Caco-2 (cell line): ENCODE measurements around the gene KRT78. TPM values are rescaled to one million over a fixed set of nuclear protein-coding genes. Genes with fewer than 3 reads are reported as not detected.

ENCODE experiments used
- BruUV-seq: library from RNA; stranded (reverse); fragments of 400-500 nt; replicated peaks from 2 replicates; lab custom pipeline; 2021; lab: Mats Ljungman, UMichigan
- CTCF ChIA-PET: fragments of 300-600 bp; sonication (Branson Sonifier 250); formaldehyde crosslinking; loops from one replicate; lab custom pipeline; 2022; ENCODE audit warnings: antibody characterized with exemption; lab: Charles Lee
- POLR2A ChIA-PET: fragments of 300-600 bp; sonication (Branson Sonifier 250); formaldehyde crosslinking; loops from one replicate; lab custom pipeline; 2022; ENCODE audit warnings: antibody characterized with exemption; lab: Charles Lee
- DNase-seq, 2 experiments: peaks; one replicate each; pipeline versions ENCODE4 v3.0.0 to v3.0.0-alpha.2; 2020 to 2022
- H3K27me3 ChIP-seq: replicated peaks from 2 replicates; pipeline ENCODE4 v1.6.0; 2011; ENCODE audit warnings: low read length; ENCODE audit not compliant: control insufficient read depth, insufficient read depth
- H3K36me3 ChIP-seq: 2 replicates; pipeline ENCODE4 v1.5.1; 2011; ENCODE audit warnings: low read length; ENCODE audit not compliant: control insufficient read depth, insufficient read depth
- H3K4me1 ChIP-seq: fragments of 250-450 bp; sonication (Bioruptor Pico); 2 replicates; pipeline ENCODE4 v1.5.1; 2020; ENCODE audit warnings: mild to moderate bottlenecking
- H3K4me3 ChIP-seq: 2 replicates; pipeline ENCODE4 v1.5.1; 2011; ENCODE audit warnings: low read depth, mild to moderate bottlenecking, control low read depth, low read length
- H3K9me3 ChIP-seq: fragments of 250-450 bp; sonication (Bioruptor Pico); 2 replicates; pipeline ENCODE4 v1.5.1; 2020; ENCODE audit warnings: mild to moderate bottlenecking, moderate library complexity
- H3K27ac Mint-ChIP-seq: one replicate; pipeline ENCODE4 v1.8.0; 2022; ENCODE audit warnings: mixed read lengths; ENCODE audit not compliant: unreplicated experiment
- H3K27me3 Mint-ChIP-seq: one replicate; pipeline ENCODE4 v1.8.0; 2022; ENCODE audit warnings: mixed read lengths; ENCODE audit not compliant: insufficient read depth, unreplicated experiment
- H3K36me3 Mint-ChIP-seq: one replicate; pipeline ENCODE4 v1.8.0; 2022; ENCODE audit warnings: mild to moderate bottlenecking, mixed read lengths; ENCODE audit not compliant: insufficient read depth, unreplicated experiment
- H3K4me1 Mint-ChIP-seq: one replicate; pipeline ENCODE4 v1.8.0; 2022; ENCODE audit warnings: low read depth, mixed read lengths; ENCODE audit not compliant: unreplicated experiment
- H3K4me3 Mint-ChIP-seq: one replicate; pipeline ENCODE4 v1.8.0; 2022; ENCODE audit warnings: mild to moderate bottlenecking, moderate library complexity, mixed read lengths; ENCODE audit not compliant: unreplicated experiment
- H3K9me3 Mint-ChIP-seq: one replicate; pipeline ENCODE4 v1.8.0; 2022; ENCODE audit warnings: mixed read lengths; ENCODE audit not compliant: unreplicated experiment
- intact Hi-C: fragments of 100-400 bp; cut with micrococcal nuclease; formaldehyde crosslinking; loops from one replicate; pipeline ENCODE4 v1.10.0; 2022; ENCODE audit not compliant: unreplicated experiment
- total RNA-seq: library from RNA; stranded (reverse); gene quantifications from 2 replicates; pipeline ENCODE4 v1.2.3, GENCODE V29; 2022
- TF ChIP-seq, protein P1 (sequence below), 2 experiments: fragments of 200-600 bp in 1 of 2; IDR thresholded peaks; 1 replicate in 1 of 2; 2 replicates in 1 of 2; pipeline versions ENCODE4 v1.5.1 to v1.8.0; 2011 to 2022; ENCODE audit warnings: antibody characterized with exemption in 1 of 2, control low read depth in 1 of 2, inconsistent platforms in 1 of 2, low read depth in 1 of 2, low read length in 1 of 2, mild to moderate bottlenecking in 1 of 2, moderate library complexity in 1 of 2; ENCODE audit not compliant: insufficient read depth in 1 of 2, severe bottlenecking in 1 of 2, unreplicated experiment in 1 of 2

The KRT78 gene
- total RNA-seq, 1 experiment from 2014 or later: not detected

DNA sequence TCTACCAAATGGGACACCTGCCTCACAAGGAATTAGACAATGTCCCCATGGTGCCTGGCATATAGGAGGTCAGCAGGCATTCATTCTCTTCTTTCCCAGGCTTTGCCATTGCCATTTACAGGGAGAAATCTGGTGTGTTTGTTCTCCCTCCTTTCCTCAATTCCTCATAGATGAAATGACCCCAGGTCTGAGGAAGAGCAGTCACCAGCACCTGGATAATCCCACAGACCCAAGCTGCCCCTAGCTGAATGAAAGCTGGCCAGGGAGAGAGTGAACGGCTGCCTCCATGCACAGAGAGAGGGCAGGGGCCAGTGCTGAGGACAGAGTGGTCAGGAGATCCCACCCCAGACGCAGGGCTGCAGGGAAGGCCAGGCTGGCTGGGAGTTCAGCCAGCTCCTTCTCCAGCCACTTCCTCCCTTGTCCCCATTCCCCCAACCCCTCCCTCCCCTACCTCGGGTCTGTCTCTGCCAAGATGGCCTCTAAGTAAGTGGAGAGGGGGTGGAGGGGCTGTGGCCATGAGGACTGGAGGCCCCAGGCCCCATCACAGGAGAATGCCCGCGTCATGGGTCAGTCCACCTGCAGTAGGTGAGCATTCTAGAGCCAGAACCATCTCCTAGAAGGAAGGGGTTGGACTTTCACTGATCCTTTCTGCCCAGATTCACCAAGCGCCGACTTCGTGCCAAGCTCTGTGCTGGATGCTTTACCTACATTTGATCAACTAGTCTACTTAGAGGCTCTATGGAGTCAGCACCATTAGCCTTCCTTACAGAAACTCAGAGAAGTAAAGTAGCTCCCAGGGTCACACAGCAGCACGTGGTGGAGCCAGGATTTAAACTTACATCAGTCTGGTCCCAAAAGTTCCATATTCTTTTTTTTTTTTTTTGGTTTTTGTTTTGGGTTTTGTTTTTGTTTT, 32.9 kb downstream of the KRT78 start:
- H3K4me3 Mint-ChIP-seq: no peak overlapping the region
- H3K27me3 Mint-ChIP-seq: no peaks in the 10 kb centered on the region
- DNase-seq: no peak
- BruUV-seq: no TSS peak
- H3K4me3 ChIP-seq: no peak overlapping the region
- H3K27ac Mint-ChIP-seq: no peak overlapping the region
- H3K4me1 ChIP-seq: peaks cover 31% of the 10 kb centered on the region
- CTCF ChIA-PET: no interaction called here
- no peaks in the 10 kb centered on the region for H3K36me3 ChIP-seq
- peaks cover 32% of the 10 kb centered on the region for H3K4me1 Mint-ChIP-seq
- no peaks in the 10 kb centered on the region for H3K36me3 Mint-ChIP-seq
- TF ChIP-seq, protein P1, sequence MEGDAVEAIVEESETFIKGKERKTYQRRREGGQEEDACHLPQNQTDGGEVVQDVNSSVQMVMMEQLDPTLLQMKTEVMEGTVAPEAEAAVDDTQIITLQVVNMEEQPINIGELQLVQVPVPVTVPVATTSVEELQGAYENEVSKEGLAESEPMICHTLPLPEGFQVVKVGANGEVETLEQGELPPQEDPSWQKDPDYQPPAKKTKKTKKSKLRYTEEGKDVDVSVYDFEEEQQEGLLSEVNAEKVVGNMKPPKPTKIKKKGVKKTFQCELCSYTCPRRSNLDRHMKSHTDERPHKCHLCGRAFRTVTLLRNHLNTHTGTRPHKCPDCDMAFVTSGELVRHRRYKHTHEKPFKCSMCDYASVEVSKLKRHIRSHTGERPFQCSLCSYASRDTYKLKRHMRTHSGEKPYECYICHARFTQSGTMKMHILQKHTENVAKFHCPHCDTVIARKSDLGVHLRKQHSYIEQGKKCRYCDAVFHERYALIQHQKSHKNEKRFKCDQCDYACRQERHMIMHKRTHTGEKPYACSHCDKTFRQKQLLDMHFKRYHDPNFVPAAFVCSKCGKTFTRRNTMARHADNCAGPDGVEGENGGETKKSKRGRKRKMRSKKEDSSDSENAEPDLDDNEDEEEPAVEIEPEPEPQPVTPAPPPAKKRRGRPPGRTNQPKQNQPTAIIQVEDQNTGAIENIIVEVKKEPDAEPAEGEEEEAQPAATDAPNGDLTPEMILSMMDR (IDR thresholded peaks at IDR 0.05; ENCODE audit: insufficient read depth in 1 of 2, low read depth in 1 of 2, low read length in 1 of 2, severe bottlenecking in 1 of 2, unreplicated experiment in 1 of 2): no peak
- POLR2A ChIA-PET: no interaction called here
- no peaks in the 10 kb centered on the region for H3K9me3 Mint-ChIP-seq
- H3K9me3 ChIP-seq: no peaks in the 10 kb centered on the region
- intact Hi-C loops: no loop called here
- H3K27me3 ChIP-seq: no peaks in the 10 kb centered on the region

DNA sequence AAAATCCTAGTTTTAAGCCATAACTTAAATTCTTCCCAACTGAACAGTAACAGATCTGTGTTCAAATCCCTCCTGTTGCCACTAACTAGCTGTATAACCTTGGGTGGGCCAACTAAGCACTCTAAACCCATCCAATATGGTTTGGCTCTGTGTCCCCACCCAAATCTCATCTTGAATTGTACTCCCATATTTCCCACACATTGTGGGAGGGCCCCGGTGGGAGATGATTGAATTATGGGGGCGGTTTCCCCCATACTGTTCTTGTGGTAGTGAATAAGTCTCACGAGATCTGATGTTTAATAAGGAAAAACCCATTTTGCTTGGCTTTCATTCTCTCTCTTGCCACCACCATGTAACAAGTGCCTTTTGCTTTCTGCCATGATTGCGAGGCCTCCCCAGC, 33.6 kb downstream of the KRT78 start:
- BruUV-seq: no TSS peak
- H3K36me3 Mint-ChIP-seq: no peaks in the 10 kb centered on the region
- TF ChIP-seq, protein P1 (IDR thresholded peaks at IDR 0.05; ENCODE audit: insufficient read depth in 1 of 2, low read depth in 1 of 2, low read length in 1 of 2, severe bottlenecking in 1 of 2, unreplicated experiment in 1 of 2): no peak
- intact Hi-C loops: no loop called here
- no peaks in the 10 kb centered on the region for H3K27me3 ChIP-seq
- no peaks in the 10 kb centered on the region for H3K27me3 Mint-ChIP-seq
- CTCF ChIA-PET: interaction anchor here (1.6 kb wide), 1 partner anchor 50 kb away, joined by 4 read pairs; no protein-coding TSS in a partner anchor
- H3K4me3 ChIP-seq: no peak overlapping the region
- H3K27ac Mint-ChIP-seq: no peak overlapping the region
- no peaks in the 10 kb centered on the region for H3K9me3 Mint-ChIP-seq
- peaks cover 31% of the 10 kb centered on the region for H3K4me1 ChIP-seq
- no peak overlapping the region for H3K4me3 Mint-ChIP-seq
- no peak for DNase-seq
- no peaks in the 10 kb centered on the region for H3K36me3 ChIP-seq
- POLR2A ChIA-PET: no interaction called here
- peaks cover 27% of the 10 kb centered on the region for H3K4me1 Mint-ChIP-seq
- H3K9me3 ChIP-seq: no peaks in the 10 kb centered on the region

DNA sequence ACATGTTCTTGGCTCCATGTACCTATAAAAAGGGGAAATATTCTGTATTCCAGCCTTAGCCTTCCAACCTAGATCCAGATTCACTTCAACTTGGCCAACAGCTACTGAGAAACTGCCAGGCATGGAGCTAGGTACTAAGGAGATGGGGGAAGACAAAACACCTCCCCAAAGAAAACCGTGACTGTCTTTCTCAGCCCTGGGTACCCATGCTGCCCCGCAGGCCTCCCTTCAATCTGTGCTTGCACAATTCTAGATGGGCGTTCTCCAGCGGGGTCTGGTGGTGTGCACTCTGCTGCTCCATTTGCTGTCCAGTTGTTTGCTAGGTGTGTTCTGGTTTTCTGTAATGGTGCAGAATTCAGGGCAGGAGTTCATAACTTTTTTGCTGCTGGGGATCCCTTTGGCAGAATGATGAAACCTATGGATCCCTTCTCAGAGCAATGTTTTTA, 34.1 kb downstream of the KRT78 start:
- peak in 1 of 2 experiments; percentile 28 for DNase-seq
- H3K27me3 ChIP-seq: no peaks in the 10 kb centered on the region
- ChIA-PET CTCF (interaction anchor here (1.6 kb wide), 1 partner anchor 51 kb away, joined by 4 read pairs; no protein-coding TSS in a partner anchor), POLR2A (interaction anchor here (0.7 kb wide), 1 partner anchor 10 kb away, joined by 3 read pairs; no protein-coding TSS in a partner anchor)
- no TSS peak for BruUV-seq
- no peaks in the 10 kb centered on the region for H3K36me3 Mint-ChIP-seq
- H3K9me3 Mint-ChIP-seq: no peaks in the 10 kb centered on the region
- intact Hi-C loops: no loop called here
- peak overlapping the region; percentile 3 for H3K27ac Mint-ChIP-seq
- H3K9me3 ChIP-seq: no peaks in the 10 kb centered on the region
- no peak overlapping the region for H3K4me3 ChIP-seq
- peak overlapping the region; percentile 43 for H3K4me3 Mint-ChIP-seq
- H3K36me3 ChIP-seq: no peaks in the 10 kb centered on the region
- no peaks in the 10 kb centered on the region for H3K27me3 Mint-ChIP-seq
- TF ChIP-seq, protein P1 (IDR thresholded peaks at IDR 0.05; ENCODE audit: insufficient read depth in 1 of 2, low read depth in 1 of 2, low read length in 1 of 2, severe bottlenecking in 1 of 2, unreplicated experiment in 1 of 2): no peak
- peaks cover 31% of the 10 kb centered on the region for H3K4me1 ChIP-seq
- peaks cover 26% of the 10 kb centered on the region for H3K4me1 Mint-ChIP-seq
